ENCODE results near the gene RPIA. TPM values are rescaled to one million over a fixed set of nuclear protein-coding genes. Genes with fewer than 3 reads are reported as not detected.
A peak's percentile ranks its signal among the peaks of the same experiment; 100 is the strongest.
"Not testable (repeated sequence)": the region's sequence is repeated elsewhere in the genome, so short reads cannot be mapped to it uniquely, and the experiment has no call there.

The RPIA gene
- 10 to 100 TPM; 30.0 to 34.0 (median 33.7) TPM for polyA plus RNA-seq (ENCODE audit: insufficient read length in 3 of 3)
- long read RNA-seq, donor 1, transcript RPIA-201 (9 exons, 1,848 nt) = major isoform, 11 of 21 reads
- long read RNA-seq, donor 1, partial matches to known transcripts = 10 of 21 reads
- long read RNA-seq, donor 1, other reads (novel, unspliced or antisense) = 0 of 21 reads
- long read RNA-seq, donor 2, transcript RPIA-201 (9 exons, 1,848 nt) = major isoform, 11 of 11 reads
- long read RNA-seq, donor 2, partial matches to known transcripts = 0 of 11 reads
- long read RNA-seq, donor 2, other reads (novel, unspliced or antisense) = 0 of 11 reads
- long read RNA-seq, donor 3, transcript RPIA-201 (9 exons, 1,848 nt) = major isoform, 26 of 26 reads
- long read RNA-seq, donor 3, partial matches to known transcripts = 0 of 26 reads
- long read RNA-seq, donor 3, other reads (novel, unspliced or antisense) = 0 of 26 reads
- long read RNA-seq, donor 4, transcript RPIA-201 (9 exons, 1,848 nt) = major isoform, 15 of 15 reads
- long read RNA-seq, donor 4, partial matches to known transcripts = 0 of 15 reads
- long read RNA-seq, donor 4, other reads (novel, unspliced or antisense) = 0 of 15 reads
- long read RNA-seq, donor 5 = 0 reads
- long read RNA-seq, donor 6, transcript RPIA-201 (9 exons, 1,848 nt) = major isoform, 11 of 11 reads
- long read RNA-seq, donor 6, partial matches to known transcripts = 0 of 11 reads
- long read RNA-seq, donor 6, other reads (novel, unspliced or antisense) = 0 of 11 reads
- long read RNA-seq, donor 7, transcript RPIA-201 (9 exons, 1,848 nt) = major isoform, 14 of 14 reads
- long read RNA-seq, donor 7, partial matches to known transcripts = 0 of 14 reads
- long read RNA-seq, donor 7, other reads (novel, unspliced or antisense) = 0 of 14 reads
- long read RNA-seq, donor 8, transcript RPIA-201 (9 exons, 1,848 nt) = major isoform, 29 of 45 reads
- long read RNA-seq, donor 8, partial matches to known transcripts = 16 of 45 reads
- long read RNA-seq, donor 8, other reads (novel, unspliced or antisense) = 0 of 45 reads
- long read RNA-seq, donor 9, transcript RPIA-201 (9 exons, 1,848 nt) = major isoform, 14 of 14 reads
- long read RNA-seq, donor 9, partial matches to known transcripts = 0 of 14 reads
- long read RNA-seq, donor 9, other reads (novel, unspliced or antisense) = 0 of 14 reads
- long read RNA-seq, donor 10, transcript RPIA-201 (9 exons, 1,848 nt) = major isoform, 23 of 23 reads
- long read RNA-seq, donor 10, partial matches to known transcripts = 0 of 23 reads
- long read RNA-seq, donor 10, other reads (novel, unspliced or antisense) = 0 of 23 reads
- long read RNA-seq, donor 11, transcript RPIA-201 (9 exons, 1,848 nt) = major isoform, 14 of 14 reads
- long read RNA-seq, donor 11, partial matches to known transcripts = 0 of 14 reads
- long read RNA-seq, donor 11, other reads (novel, unspliced or antisense) = 0 of 14 reads
- long read RNA-seq, donor 12, partial matches to known transcripts = 0 of 2 reads
- long read RNA-seq, donor 12, other reads (novel, unspliced or antisense) = 0 of 2 reads
- long read RNA-seq, donor 13, transcript RPIA-201 (9 exons, 1,848 nt) = major isoform, 28 of 28 reads
- long read RNA-seq, donor 13, partial matches to known transcripts = 0 of 28 reads
- long read RNA-seq, donor 13, other reads (novel, unspliced or antisense) = 0 of 28 reads
- long read RNA-seq, donor 14, transcript RPIA-201 (9 exons, 1,848 nt) = major isoform, 12 of 17 reads
- long read RNA-seq, donor 14, partial matches to known transcripts = 5 of 17 reads
- long read RNA-seq, donor 14, other reads (novel, unspliced or antisense) = 0 of 17 reads
- long read RNA-seq, donor 15, partial matches to known transcripts = 0 of 4 reads
- long read RNA-seq, donor 15, other reads (novel, unspliced or antisense) = 0 of 4 reads
- long read RNA-seq, donor 16, transcript RPIA-201 (9 exons, 1,848 nt) = major isoform, 48 of 71 reads
- long read RNA-seq, donor 16, partial matches to known transcripts = 23 of 71 reads
- long read RNA-seq, donor 16, other reads (novel, unspliced or antisense) = 0 of 71 reads

- peak; percentile 92 to 98 (median 96) for DNase-seq (ENCODE audit: extremely low read depth in 1 of 11, low read depth in 9 of 11, low spot score in 4 of 11)
Observed at GRCh38 chr2:88691339-88692183, at the start of gene RPIA. Gene RPIA, plus strand, starts transcription at chr2:88691673. Its CDS starts 26 bp downstream, at chr2:88691699.

DNA sequence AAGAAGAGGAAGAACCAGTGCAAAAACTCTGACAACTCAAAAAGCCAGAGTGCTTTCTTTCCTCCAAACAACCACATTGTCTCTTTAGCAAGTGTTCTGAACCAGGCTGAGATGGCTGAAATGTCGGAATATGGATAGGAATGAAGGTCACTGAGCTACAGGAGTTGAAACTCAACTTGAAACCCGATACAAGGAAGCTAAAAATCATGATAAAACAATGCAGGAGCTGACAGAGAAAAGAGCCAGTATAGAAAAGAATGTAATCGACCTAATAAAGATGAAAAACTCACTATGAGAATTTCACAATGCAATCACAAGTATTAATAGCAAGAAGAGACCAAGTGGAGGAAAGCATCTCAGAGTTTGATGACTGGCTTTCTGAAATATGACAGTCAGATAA is 49.2 kb upstream of the RPIA start:
- DNase-seq (ENCODE audit: extremely low read depth in 1 of 11, low read depth in 9 of 11, low spot score in 4 of 11) = no peak

GRCh38 chr2:88645291-88645882 is 46.1 kb upstream of the RPIA start:
- not testable (repeated sequence) for DNase-seq (ENCODE audit: extremely low read depth in 1 of 11, low read depth in 9 of 11, low spot score in 4 of 11)

DNA sequence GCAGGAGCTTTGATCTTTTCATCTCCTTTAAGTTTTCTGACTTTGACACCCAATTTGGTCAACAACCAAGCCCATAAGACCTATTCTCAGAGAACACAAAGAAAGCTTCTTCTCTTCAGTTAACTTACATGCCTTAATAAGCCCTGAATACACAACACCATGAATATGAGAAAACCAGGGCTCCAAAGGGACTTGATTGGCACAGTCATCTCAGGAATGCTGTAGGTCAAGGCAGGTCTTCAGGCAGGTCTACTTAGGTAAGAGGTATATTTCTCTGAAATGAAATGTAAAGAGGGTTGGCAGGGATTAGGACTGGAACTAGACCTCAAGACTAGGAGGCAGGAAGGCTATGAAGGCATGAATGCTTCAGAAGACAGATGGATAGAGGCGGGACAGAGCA is 39.8 kb upstream of the RPIA start:
- DNase-seq (ENCODE audit: extremely low read depth in 1 of 11, low read depth in 9 of 11, low spot score in 4 of 11) = no peak

GRCh38 chr2:88654714-88655113 is 36.8 kb upstream of the RPIA start:
- no peak for DNase-seq (ENCODE audit: extremely low read depth in 1 of 11, low read depth in 9 of 11, low spot score in 4 of 11)

DNA sequence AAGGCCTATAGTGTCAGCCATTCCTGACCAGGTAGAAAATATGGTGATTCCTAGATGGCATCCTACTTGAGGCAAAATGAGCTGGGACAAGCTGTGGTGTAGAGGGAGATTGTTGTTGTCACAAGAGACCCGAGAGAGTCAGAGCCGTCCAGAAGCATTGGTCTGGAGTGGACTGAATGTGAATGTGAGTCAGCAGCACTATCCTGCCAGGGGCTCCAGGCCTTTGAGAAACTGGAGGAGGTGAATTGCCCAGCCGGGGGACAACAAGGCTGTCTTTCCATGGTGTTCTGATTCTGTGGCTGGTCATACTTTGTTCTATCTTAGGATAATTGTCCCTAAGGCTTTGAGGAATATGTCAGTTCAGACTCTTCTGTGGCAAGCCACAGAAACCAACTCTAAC is 34.8 kb upstream of the RPIA start:
- DNase-seq (ENCODE audit: extremely low read depth in 1 of 11, low read depth in 9 of 11, low spot score in 4 of 11) = no peak

GRCh38 chr2:88657131-88657530 is 34.3 kb upstream of the RPIA start:
- no peak for DNase-seq (ENCODE audit: extremely low read depth in 1 of 11, low read depth in 9 of 11, low spot score in 4 of 11)

GRCh38 chr2:88658326-88658725 is 33.1 kb upstream of the RPIA start:
- DNase-seq (ENCODE audit: extremely low read depth in 1 of 11, low read depth in 9 of 11, low spot score in 4 of 11) = no peak

DNA sequence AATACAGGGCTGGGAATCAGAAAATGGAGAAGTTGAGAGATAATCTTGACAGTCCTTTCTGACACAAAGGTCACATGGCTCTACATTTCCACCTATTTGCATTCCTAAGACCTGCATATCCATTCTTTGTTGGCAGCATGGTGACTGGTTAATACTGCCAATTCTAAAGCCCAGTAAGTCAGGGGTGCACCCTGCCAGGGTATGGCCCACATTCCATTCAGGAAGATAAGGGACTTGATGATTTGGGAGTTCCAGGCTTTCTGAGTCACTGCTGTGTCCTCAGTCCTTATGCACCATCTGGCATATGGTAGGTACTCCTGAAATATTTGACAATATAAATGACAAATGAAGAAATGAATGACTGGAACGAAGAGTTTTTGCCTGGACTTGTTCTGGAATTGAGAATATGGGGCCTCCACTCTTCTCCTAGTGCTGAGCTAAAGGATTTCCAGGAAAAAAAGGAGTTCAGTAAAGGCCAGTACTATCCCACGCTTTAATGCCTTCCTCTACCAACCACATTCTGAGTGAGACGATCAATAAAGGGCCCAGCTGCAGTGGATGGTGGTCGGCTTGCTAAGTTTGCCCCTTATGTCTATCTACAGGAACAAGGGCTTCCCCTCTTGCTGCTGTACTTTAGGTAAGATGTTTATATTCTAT is 32.5 kb upstream of the RPIA start:
- no peak for DNase-seq (ENCODE audit: extremely low read depth in 1 of 11, low read depth in 9 of 11, low spot score in 4 of 11)

DNA sequence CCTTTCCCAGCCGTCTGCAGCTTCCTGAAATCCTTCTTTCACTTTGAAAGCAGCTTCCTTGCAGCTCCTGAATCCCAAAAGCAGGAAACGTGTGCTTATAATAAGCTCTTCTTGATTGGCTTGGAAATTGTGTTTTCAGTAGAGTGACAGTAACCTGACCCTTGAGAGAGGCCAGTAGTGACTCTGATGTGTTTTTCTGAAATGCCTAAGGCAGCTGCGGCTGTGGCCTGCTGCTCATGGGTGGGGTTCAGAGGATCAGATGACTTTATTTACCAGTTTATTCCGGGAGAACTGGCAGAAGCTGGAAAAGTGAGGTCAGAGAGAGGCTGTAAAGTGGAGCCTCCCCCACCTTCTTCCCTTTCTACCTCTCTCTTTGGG is 31.9 kb upstream of the RPIA start:
- peak in 3 of 11 donors; percentile 3 to 18 (median 11) for DNase-seq (ENCODE audit: extremely low read depth in 1 of 11, low read depth in 9 of 11, low spot score in 4 of 11)

- no peak for DNase-seq (ENCODE audit: extremely low read depth in 1 of 11, low read depth in 9 of 11, low spot score in 4 of 11)
Observed at GRCh38 chr2:88660622-88661021, 30.9 kb upstream of the RPIA start.

- no peak for DNase-seq (ENCODE audit: extremely low read depth in 1 of 11, low read depth in 9 of 11, low spot score in 4 of 11)
Observed at GRCh38 chr2:88666576-88666975, 24.9 kb upstream of the RPIA start.

DNA sequence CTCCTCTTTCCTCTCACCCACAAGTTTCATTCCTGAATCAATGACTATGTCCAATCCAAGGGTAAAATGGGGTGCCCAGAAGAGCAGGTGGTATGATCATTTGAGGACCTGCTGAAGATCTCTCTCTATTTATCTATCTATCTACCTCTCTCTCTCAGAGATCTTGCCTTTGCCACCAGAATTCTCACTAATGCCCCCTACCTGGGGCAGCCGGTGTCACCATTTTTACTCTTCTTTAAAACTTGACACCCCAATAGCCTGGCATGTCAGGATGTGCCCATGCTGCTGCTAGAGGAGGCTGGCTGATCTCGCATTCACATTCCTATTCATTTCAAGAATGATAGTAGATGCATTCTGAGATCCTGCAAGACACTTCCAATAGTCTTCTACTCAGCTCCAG is 24.3 kb upstream of the RPIA start:
- no peak for DNase-seq (ENCODE audit: extremely low read depth in 1 of 11, low read depth in 9 of 11, low spot score in 4 of 11)

DNA sequence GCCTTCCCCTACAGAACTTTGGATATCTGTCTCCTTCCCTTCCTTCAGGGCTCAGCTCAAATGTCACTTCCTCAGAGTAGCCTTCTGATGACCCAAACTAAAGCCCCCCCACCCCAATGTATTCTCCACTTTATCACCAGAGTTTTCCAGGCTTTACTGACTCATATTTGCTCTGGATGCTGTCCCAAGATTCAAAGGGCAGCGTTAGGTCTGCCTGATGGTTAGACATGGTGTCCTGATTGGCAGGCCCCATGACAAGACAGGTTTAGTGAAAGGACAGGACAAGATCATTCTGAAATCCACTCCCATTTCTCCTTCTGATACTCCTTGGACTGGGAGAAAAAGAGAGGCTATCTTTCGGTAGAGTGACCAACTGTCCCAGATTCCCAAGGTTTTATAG is 22.6 kb upstream of the RPIA start:
- no peak for DNase-seq (ENCODE audit: extremely low read depth in 1 of 11, low read depth in 9 of 11, low spot score in 4 of 11)

GRCh38 chr2:88669482-88670214 is 21.8 kb upstream of the RPIA start:
- peak in 2 of 11 donors; percentile 5 to 8 for DNase-seq (ENCODE audit: extremely low read depth in 1 of 11, low read depth in 9 of 11, low spot score in 4 of 11)
